Inferior parietal cortex (tissue), 1 donor: Measurements from ENCODE around the gene CACNA1H.

Experiments
- DNase-seq: peaks from one replicate; pipeline ENCODE4 v3.0.0-alpha.2; 2016; ENCODE audit errors: extremely low spot score

Gene CACNA1H

GRCh38 chr16:1211451-1212268 is 58.8 kb downstream of the CACNA1H start:
- peak; percentile 4 for DNase-seq

DNA sequence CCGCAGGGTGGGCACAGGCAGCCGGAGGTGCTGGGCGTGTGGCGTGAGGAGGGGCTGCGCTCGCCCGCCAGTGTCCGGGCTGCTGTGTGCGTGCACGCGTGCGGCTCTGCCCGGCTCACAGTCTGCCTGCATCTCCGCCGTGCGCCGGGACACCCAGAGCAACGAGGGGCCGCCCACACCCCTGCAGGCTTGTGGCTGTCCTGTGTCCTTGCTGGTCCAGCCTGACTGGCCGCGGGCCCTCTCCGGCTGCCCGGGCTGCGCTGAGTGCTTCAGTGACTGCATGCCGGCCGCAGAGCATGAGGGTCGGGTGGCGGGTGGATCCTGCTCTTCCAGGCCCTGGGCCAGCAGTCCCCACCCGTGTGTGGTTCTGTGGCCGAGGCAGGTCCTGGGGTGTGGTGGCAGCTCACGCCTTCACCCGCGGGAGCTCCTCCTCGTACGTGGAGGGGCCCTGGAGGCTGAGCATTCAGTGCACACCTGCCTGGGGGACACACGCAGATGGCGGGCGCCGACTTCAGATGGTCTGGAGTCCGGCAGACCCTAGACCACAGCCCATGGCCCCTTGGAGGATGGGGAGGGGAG is 59.8 kb downstream of the CACNA1H start:
- no peak for DNase-seq

DNA sequence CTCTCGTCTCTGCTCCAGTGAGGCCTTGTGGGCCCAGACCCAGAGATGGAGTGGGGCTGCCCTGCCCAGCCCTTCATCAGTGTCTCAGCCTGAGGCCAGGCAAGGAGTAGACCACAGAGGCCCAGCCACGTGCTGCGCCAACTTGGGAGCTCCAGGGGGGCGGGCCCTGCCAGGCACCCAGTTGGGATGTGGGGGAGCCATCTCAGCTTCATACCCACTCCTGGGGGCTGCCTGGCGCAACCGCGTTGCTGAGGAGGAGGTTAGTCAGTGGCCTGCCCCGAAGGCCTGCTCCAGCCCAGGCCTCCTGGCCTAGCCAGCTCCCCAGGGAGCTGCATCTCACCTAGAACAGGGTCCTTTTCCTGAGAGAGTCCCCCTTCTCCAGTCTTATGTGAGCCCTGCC is 60.3 kb downstream of the CACNA1H start:
- DNase-seq: no peak

- DNase-seq: no peak
Measured at GRCh38 chr16:1213796-1214372, 61.0 kb downstream of the CACNA1H start.

GRCh38 chr16:1214719-1215118 is 61.8 kb downstream of the CACNA1H start:
- DNase-seq: no peak

GRCh38 chr16:1215574-1216295 is 62.8 kb downstream of the CACNA1H start:
- DNase-seq: no peak

DNA sequence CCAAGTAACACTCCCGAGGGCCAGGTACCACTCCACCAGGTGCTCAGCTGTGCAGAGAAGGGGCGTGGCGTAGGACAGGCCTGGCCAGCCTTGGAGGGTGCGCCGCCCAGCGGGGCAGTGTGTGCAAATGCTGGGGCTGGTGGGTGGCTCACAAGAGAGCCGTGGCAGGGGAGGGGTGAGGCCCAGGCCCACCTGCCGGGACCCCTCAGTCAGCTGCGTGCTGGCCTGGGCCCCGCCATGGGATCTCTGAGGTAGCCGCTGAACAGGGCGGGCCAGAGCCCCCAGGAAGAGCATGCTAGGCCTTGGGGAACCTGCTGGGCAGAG is 63.4 kb downstream of the CACNA1H start:
- DNase-seq: no peak

- no peak for DNase-seq
Measured at GRCh38 chr16:1216681-1217400, 63.9 kb downstream of the CACNA1H start.

GRCh38 chr16:1217526-1217925 is 64.6 kb downstream of the CACNA1H start:
- no peak for DNase-seq

DNA sequence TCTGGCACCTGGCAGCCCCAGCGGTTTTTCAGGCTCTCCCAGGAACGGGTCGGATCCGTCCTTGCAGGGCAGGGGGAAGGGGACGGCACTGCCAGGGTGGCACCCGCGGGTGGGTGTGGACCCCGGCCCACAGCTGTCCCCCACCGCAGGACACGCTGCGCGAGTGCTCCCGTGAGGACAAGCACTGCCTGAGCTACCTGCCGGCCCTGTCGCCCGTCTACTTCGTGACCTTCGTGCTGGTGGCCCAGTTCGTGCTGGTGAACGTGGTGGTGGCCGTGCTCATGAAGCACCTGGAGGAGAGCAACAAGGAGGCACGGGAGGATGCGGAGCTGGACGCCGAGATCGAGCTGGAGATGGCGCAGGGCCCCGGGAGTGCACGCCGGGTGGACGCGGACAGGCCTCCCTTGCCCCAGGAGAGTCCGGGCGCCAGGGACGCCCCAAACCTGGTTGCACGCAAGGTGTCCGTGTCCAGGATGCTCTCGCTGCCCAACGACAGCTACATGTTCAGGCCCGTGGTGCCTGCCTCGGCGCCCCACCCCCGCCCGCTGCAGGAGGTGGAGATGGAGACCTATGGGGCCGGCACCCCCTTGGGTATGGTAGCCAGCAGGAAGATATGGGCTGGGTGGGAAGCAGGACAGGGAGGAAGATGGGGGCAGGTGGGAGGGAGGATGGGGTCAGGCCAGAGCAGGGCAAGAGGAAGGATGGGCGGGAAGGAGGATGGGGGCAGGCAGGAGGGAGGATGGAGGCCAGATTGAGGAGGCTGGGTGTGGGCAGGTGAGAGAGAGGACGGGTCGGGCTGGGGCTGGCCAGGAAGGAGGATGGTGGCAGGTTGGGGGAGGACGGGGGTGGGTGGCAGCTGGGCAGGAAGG is 65.4 kb downstream of the CACNA1H start:
- DNase-seq: no peak

DNA sequence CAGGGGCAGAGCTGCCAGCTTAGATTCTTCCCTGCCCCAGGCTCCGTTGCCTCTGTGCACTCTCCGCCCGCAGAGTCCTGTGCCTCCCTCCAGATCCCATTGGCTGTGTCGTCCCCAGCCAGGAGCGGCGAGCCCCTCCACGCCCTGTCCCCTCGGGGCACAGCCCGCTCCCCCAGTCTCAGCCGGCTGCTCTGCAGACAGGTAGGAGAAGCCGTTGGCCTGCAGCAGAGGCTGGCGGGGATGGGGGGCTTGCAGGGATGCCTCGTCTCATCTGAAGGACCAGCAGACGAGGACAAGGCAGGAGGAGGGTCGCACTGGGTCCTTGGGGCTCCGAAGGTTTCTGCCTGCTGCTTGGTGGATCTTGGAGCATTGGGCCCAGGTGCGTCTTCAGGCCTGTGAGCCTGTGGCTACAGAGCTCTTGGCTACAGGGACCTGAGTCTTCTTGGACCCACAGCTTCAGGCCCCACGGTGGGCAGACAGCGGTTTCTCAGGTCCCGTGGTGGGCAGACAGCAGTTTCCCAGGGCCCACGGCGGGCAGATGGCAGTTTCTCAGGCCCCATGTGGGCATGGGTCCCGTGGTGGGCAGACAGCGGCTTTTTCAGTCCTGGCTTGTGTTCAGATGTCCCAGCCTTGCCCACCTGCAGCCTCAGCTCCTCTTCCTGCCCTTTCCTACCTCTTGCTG is 66.2 kb downstream of the CACNA1H start:
- no peak for DNase-seq

DNA sequence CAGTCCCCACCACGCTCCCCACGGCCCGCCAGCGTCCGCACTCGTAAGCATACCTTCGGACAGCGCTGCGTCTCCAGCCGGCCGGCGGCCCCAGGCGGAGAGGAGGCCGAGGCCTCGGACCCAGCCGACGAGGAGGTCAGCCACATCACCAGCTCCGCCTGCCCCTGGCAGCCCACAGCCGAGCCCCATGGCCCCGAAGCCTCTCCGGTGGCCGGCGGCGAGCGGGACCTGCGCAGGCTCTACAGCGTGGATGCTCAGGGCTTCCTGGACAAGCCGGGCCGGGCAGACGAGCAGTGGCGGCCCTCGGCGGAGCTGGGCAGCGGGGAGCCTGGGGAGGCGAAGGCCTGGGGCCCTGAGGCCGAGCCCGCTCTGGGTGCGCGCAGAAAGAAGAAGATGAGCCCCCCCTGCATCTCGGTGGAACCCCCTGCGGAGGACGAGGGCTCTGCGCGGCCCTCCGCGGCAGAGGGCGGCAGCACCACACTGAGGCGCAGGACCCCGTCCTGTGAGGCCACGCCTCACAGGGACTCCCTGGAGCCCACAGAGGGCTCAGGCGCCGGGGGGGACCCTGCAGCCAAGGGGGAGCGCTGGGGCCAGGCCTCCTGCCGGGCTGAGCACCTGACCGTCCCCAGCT is 67.3 kb downstream of the CACNA1H start:
- DNase-seq: no peak

DNA sequence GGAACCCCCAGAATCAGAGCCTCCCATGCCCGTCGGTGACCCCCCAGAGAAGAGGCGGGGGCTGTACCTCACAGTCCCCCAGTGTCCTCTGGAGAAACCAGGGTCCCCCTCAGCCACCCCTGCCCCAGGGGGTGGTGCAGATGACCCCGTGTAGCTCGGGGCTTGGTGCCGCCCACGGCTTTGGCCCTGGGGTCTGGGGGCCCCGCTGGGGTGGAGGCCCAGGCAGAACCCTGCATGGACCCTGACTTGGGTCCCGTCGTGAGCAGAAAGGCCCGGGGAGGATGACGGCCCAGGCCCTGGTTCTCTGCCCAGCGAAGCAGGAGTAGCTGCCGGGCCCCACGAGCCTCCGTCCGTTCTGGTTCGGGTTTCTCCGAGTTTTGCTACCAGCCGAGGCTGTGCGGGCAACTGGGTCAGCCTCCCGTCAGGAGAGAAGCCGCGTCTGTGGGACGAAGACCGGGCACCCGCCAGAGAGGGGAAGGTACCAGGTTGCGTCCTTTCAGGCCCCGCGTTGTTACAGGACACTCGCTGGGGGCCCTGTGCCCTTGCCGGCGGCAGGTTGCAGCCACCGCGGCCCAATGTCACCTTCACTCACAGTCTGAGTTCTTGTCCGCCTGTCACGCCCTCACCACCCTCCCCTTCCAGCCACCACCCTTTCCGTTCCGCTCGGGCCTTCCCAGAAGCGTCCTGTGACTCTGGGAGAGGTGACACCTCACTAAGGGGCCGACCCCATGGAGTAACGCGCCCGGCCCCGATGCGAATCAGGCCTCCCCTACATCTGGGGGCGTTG is 68.1 kb downstream of the CACNA1H start:
- no peak for DNase-seq

DNA sequence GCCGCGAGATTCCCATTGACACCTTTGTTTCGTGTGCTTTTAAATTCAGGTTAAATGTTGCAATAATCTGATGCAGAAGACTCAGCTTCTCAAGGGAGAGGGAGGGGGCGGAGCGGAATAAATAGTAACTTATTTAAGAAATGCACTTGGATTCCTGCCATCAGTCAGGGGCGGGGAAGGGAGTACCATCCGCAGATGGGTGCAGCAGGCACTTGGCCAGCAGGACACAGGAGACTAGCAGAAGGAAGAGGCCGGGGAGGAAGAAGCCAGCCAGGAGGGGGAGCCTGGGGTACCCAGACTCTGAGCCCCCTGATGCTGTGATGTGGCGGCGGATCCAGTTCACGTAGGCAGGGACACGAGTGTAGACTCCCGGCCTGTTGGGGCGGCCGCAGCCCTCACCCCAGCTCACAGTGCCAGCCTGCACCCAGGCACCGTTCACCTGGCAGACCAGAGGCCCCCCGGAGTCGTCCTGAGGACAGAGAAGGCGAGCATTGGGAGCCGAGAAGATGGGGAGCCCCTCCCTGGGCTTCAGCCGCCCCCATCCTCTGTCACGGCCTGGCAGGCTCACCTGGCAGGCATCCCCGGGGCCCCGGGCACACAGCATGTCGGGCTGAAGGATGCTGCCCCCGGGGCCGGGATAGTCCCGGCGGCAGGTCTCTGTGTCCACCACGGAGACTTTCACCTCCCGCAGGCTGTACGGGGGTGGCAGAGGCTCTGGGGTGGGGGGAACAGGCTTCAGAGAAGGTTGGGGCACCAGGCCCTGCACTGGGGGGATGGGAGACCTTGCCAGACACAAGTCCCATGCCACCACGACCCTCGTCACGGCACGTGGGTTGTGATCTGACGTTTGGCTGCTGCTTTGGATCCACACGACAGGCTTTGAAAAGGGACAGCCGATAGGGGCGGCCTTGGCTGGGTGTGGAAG is 69.0 kb downstream of the CACNA1H start:
- peak; percentile 9 for DNase-seq

DNA sequence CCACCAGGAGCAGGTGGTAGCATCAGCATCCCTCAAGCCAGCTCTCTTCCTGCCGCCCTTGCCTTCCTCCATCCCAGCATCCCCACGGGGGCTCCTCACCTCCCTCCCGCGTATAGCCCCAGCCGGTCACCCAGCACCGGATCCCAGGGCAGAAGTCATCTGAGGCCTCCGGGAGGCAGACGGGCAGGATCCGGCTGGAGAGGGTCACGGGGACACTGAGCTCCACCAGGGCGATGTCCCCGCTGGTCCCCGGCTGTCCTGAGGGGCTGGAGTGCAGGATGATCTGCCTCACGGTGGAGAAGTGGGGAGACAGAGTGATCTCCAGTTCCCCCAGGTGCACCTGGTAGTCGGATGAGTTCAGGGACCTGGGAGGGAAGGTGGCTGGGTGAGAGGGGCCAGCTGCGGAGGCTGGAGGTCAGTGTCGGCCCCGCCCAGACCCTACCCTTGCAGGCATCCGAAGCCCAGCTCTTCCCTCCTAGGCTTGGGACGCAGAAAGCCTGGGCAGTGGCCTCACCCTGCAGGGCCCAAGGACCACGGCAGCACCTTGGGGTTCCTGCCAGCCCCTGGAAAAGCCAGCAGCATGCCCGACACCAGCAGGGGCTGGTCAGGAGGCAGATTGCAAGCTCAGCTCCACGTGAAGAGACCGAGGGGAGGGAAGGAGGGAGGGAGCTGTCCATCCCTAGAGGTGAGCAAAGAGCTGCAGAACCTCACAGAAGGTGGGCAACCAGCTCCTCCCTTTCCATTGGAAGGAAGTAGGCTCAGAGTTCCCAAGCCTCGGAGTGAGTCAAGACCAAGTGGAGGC is 69.8 kb downstream of the CACNA1H start:
- no peak for DNase-seq

DNA sequence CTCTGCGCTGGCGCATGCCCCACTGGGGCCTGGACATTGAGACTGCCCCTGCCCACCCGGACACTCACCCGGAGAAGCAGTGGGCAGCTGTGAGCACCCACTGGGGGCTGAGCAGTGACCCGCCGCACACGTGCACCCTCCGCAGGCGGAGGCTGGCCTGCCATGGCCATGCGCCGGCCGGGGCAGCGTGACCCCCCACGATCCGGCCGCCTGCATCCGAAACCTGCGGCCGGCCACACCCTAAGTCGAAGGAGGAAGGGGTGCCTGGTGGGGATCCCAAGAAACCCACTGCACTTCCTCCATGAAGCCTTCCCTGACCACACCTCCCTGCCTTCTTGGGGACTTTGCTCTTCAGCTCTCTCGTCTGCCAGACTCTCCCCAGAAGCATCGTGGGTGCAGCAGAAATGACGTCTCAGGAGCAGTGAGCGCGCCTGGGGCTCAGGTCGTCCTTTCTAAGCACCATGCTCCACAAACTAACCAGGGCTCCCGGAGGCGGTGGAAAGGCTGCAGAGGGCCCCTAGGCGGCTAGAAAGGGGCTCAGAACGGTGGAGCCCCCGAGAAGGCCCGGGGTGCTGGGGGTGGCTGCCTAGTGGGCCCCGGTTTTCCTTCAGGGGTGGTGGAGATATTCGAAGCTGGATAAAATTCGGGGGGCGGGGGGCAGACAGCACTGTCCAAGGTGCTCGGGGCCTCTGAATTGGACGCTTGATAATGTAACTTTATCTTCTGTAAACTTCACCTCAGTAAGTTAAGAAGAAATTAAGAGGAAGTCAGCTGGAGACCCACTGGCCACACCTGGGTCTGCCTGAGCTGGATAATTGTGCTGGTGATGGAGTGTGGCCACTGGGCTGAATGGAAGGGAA is 70.7 kb downstream of the CACNA1H start:
- DNase-seq: no peak
